GM18868 (cell line): ENCODE results near the gene MTLN.
"Not testable (repeated sequence)": the region's sequence is repeated elsewhere in the genome, so short reads cannot be mapped to it uniquely, and the experiment has no call there.

Experiments
- ATAC-seq: cut with Tn5 transposase; IDR thresholded peaks from one replicate; pipeline ENCODE4 v1.9.1; 2021; ENCODE audit warnings: mild to moderate bottlenecking, moderate library complexity; ENCODE audit not compliant: unreplicated experiment

The MTLN gene

DNA sequence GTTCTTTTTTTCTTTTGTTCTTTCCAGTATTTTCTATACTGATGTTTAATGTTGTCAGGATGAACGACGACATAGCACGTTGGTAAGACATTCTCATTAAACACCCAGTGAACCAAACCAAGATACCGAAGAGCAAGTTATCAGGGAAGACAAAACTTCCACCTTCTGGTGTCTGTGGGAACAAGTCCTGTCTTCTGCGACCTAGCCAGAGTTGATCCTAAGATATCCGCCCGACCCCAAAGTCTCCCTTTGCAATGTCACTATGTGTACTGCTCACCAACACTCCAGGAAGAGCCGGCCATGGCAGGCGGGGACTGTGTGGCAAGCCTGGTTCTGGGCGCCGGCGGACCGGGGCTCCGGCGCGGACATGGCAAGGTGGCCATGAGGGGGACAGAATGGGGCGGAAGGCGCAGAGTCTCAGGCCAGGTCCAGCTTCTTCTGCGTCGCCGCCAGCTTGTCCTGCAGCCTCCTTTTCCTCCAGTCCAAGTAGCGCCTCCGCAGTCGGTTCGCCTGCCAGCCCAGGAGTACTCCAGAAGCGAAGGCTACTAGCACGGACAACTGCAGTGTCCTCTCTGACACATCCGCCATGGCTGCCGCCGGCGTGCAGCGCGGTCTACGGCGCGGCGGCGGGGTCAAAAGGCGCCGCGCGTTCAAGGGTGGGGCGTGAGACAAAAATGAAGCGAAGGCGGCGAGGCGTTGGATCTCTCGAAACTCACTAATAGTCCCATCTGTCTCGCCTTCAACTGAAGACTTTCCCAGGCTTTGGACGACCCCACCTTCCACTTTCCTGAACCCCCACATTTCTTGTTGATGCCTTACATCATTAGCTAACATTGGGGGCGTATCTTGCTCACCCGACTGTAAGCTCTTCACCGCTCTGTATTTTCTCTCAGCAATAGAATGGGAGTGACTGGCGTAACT is at the start of gene MTLN:
Gene MTLN, minus strand, starts transcription at position 610 of the 921 bp plus-strand sequence. Its CDS starts 22 bp downstream, at position 588.
- peak; percentile 88 for ATAC-seq

GRCh38 chr2:110261910-110262309 is 49.6 kb upstream of the MTLN start:
- ATAC-seq: not testable (repeated sequence)

- ATAC-seq: not testable (repeated sequence)
Observed at GRCh38 chr2:110248081-110248795, 35.9 kb upstream of the MTLN start.

- not testable (repeated sequence) for ATAC-seq
Observed at GRCh38 chr2:110245488-110246435, 33.4 kb upstream of the MTLN start.

- not testable (repeated sequence) for ATAC-seq
Observed at GRCh38 chr2:110243283-110243682, 30.9 kb upstream of the MTLN start.

DNA sequence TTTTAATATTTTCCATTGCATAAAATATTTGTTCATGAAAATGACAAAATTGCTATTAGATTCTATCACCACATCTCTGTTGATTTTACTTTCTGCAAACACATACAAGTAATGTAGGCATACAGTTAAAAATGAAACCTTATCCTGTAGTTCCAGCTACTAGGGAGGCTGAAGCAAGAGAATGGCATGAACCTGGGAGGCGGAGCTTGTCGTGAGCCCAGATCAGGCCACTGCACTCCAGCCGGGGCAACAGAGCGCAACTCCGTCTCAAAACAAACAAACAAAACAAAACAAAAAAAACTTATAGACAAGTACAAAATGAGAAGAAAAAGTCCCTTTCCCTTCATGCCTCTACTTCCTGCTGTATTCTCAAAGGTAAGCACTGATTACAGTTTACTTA is 22.2 kb upstream of the MTLN start:
- not testable (repeated sequence) for ATAC-seq

DNA sequence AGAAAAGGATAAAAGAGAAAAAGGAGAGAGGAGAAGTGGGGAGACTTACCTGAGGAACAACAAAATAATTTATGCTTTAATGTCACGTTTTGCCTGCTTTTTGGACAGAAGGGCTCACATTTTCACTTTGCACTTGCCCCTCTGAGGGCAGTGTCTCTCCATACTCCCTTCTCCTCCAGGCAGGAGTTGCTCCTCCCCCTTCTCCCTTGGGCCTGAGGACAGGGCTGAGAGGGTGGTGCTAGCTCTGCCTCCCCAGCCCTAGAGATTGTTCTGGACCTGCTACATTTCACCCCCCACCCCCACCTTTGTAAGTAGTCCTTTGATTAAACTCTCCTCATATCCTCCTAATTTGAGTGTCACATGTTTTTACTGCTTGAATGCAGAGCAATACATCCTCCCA is 17.5 kb upstream of the MTLN start:
- ATAC-seq: not testable (repeated sequence)

DNA sequence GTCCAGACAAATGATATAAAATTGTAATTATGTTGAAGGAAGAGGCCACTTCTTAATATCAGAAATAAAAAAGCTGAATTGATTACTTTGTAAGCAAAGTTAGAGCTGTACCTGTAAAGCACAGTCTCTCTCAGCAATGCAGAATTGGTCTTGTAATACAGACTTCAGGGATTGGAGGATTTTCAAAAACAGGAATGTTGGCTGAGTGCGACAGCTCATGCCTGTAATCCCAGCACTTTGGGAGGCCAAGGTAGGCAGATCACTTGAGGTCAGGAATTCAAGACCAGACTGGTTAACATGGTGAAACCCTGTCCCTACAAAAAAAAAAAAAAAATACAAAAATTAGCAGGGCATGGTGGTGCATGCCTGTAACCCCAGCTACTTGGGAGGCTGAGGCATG is 10.3 kb upstream of the MTLN start:
- not testable (repeated sequence) for ATAC-seq

DNA sequence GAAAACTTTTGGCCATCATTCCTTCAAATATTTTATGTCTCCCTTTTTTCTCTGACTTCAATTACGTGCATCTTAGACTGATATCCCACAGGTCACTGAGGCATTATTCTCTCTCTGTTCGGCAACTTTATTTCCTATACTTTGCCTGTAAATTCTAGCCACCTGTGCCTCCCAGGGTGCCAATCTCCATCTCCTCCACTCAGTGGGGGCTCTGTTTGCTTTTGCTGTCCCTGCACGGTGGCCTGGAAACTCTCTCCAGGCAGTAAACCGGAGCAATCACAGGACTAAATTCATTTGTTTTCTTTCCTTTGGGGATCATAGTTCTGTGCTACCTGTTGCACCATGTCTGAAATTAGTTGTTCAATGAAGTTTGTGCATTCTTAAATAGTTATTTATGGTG is 9.6 kb upstream of the MTLN start:
- ATAC-seq: no peak

DNA sequence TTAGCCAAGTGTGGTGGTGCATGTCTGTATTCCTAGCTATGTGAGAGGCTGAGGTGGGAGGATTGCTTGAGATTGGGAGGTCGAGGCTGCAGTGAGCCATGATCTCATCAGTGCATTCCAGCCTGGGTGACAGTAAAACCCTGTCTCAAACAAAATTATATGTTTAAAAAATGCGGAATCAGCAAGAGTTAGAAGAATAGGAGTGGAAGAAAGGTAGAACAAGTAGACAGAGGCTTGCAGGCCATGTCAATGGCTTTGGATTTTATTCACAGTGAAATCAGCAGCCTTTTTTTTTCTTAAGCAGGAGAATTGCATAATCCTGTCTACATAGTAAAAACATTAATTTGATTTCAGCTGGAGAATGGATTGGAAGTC is 7.8 kb upstream of the MTLN start:
- no peak for ATAC-seq

GRCh38 chr2:110219496-110220189 is 7.3 kb upstream of the MTLN start:
- ATAC-seq: no peak

GRCh38 chr2:110218889-110219288 is 6.5 kb upstream of the MTLN start:
- ATAC-seq: not testable (repeated sequence)

- no peak for ATAC-seq
Observed at GRCh38 chr2:110216803-110217202, 4.5 kb upstream of the MTLN start.

DNA sequence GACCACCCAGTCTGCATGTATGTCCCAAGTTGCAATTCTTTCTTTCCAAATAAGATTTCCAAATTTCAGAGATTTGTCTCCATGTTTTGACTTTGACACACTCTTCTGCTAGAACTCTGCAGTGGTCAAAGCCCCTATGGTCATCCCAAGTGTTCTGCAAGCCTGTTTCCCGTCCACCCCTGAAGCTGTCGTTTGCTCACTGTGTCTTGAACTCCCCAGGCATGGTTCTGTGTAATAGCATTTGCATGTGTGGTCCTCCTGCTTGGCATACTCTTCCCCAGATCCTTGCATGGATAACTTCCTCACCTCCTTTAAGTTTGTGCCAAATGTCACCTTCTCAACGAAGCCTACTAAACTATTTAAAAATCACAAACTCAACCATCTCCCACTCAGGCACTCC is 3.9 kb upstream of the MTLN start:
- ATAC-seq: no peak

- no peak for ATAC-seq
Observed at GRCh38 chr2:110215566-110216158, 3.3 kb upstream of the MTLN start.

DNA sequence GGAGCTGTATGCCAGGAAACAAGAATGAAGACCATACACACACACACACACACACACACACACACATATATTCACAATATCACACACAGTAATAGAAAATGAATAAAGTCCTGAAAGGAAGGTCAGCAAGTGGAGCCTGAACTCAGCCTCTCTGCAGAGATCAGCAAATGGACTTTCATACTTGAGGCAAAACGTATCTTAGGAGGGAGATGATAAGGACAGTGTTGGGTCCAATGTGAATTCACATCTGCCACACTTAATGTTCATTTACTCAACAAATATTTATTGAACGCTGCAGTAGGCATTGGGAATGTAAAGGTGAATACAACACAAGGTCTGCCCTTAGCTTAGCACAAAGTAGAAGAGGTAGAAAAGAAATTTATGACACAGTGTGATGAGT is 2.7 kb upstream of the MTLN start:
- no peak for ATAC-seq

- not testable (repeated sequence) for ATAC-seq
Observed at GRCh38 chr2:110213522-110213921, 1.2 kb upstream of the MTLN start.

GRCh38 chr2:110205660-110206455 is 6.5 kb downstream of the MTLN start:
- no peak for ATAC-seq
